Spinal cord (tissue), 10 donors: ENCODE data around the gene RNASEH1. TPM values are rescaled to one million over a fixed set of nuclear protein-coding genes. Genes with fewer than 3 reads are reported as not detected.

ENCODE experiments used
- DNase-seq, 6 donors: peaks; one replicate each; pipeline versions ENCODE4 v3.0.0 to v3.0.0-alpha.2; 2013 to 2015; ENCODE audit warnings: low spot score in 6 of 6, low read depth in 4 of 6
- H3K27ac ChIP-seq: one replicate; pipeline ENCODE4 v1.5.1; 2013; ENCODE audit warnings: low read depth, low read length, control low read depth
- H3K27me3 ChIP-seq: one replicate; pipeline ENCODE4 v1.6.1; 2013; ENCODE audit warnings: low read length; ENCODE audit not compliant: control insufficient read depth, insufficient read depth
- H3K36me3 ChIP-seq: one replicate; pipeline ENCODE4 v1.6.1; 2013; ENCODE audit warnings: low read length; ENCODE audit not compliant: control insufficient read depth, insufficient read depth
- H3K4me1 ChIP-seq: one replicate; pipeline ENCODE4 v1.6.1; 2013; ENCODE audit warnings: low read length; ENCODE audit not compliant: control insufficient read depth, insufficient read depth
- H3K4me3 ChIP-seq: one replicate; pipeline ENCODE4 v1.5.1; 2013; ENCODE audit warnings: low read depth, low read length, control low read depth
- H3K9me3 ChIP-seq: one replicate; pipeline ENCODE4 v1.6.1; 2013; ENCODE audit warnings: low read length; ENCODE audit not compliant: control insufficient read depth, insufficient read depth
- WGBS: methylation state at CpG from one replicate; pipeline ENCODE4 v1.1.5; 2013; ENCODE audit warnings: missing lambda C conversion rate; ENCODE audit not compliant: insufficient coverage; 5-methylcytosine and 5-hydroxymethylcytosine counted together
- long read RNA-seq, 4 donors: transcript quantifications; one replicate each; lab custom pipeline, GENCODE V29; 2026
- polyA plus RNA-seq, 2 donors: library from polyadenylated mRNA; unstranded; fragments of 120-200 nt; gene quantifications; one replicate each; pipeline ENCODE4 v1.2.1, GENCODE V29; 2013; ENCODE audit not compliant: insufficient read length in 2 of 2
- total RNA-seq, 2 donors: library from RNA; depleted of rRNA in 1 of 2; stranded (reverse); fragments of 120-200 nt in 1 of 2; fragments of >200 nt in 1 of 2; gene quantifications; one replicate each; pipeline versions ENCODE4 v1.2.3 to v1.2.4, GENCODE V29; 2013 to 2014
- donor health status: healthy.

The RNASEH1 gene, protein sequence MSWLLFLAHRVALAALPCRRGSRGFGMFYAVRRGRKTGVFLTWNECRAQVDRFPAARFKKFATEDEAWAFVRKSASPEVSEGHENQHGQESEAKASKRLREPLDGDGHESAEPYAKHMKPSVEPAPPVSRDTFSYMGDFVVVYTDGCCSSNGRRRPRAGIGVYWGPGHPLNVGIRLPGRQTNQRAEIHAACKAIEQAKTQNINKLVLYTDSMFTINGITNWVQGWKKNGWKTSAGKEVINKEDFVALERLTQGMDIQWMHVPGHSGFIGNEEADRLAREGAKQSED
- total RNA-seq (10 to 100 TPM; 17.9 to 18.1 TPM), polyA plus RNA-seq (10 to 100 TPM; 14.5 to 21.5 TPM)
- long read RNA-seq, donor 1, transcript RNASEH1-201 (8 exons, 1,887 nt): major isoform, 11 of 17 reads
- long read RNA-seq, donor 1, partial matches to known transcripts: 0 of 17 reads
- long read RNA-seq, donor 1, other reads (novel, unspliced or antisense): 6 of 17 reads
- long read RNA-seq, donor 2, partial matches to known transcripts: 280 of 643 reads
- long read RNA-seq, donor 2, other reads (novel, unspliced or antisense): 362 of 643 reads
- long read RNA-seq, donor 3, partial matches to known transcripts: 404 of 797 reads
- long read RNA-seq, donor 3, other reads (novel, unspliced or antisense): 390 of 797 reads
- long read RNA-seq, donor 4, transcript RNASEH1-201 (8 exons, 1,887 nt): major isoform, 7 of 14,220 reads
- long read RNA-seq, donor 4, partial matches to known transcripts: 6,014 of 14,220 reads
- long read RNA-seq, donor 4, other reads (novel, unspliced or antisense): 8,199 of 14,220 reads

DNA sequence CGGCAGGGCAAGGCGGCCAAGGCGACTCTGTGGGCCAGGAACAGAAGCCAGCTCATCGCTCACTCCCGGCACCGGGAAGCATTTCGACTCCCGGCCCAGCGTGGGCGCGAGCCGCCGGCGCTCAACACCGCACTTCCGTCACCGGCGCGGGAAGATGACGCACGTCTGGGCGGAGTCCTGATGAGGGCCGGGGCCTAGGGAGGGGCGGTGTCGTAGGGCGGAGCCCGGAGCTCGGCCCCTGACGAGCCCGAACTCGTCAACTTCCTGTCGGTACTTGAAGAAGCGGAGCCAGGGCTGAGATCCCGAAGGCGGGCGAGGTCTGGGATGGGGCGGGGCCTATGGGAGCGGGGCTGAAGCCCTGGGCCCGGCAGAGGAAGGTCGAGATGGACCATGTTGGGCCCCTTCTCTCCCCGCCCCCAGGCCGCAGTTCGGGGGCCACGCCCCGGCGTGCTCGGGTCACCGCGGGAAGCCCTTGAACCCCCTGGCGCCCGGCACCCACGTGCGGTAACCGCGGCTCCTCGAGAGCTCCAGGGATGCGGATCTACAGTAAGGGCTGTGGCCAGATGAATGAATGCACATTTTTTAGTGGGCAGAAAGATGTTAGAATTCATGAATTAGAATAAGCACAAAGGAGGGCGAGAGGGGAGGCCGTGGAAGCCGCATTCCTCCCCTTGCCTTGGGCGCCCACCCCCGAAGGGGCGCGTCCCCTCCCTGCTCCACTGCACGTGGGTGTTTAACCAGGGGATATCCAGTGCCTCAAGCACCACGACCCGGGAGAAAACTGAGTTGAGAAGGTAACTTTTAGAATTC is at the start of gene RNASEH1:
Gene RNASEH1, minus strand, starts transcription at position 129 of the 810 bp plus-strand sequence. Its CDS starts 73 bp downstream, at position 56.
- peak; percentile 95 to 99 (median 98) for DNase-seq
- peaks cover 8% of the 10 kb centered on the region for H3K4me1 ChIP-seq
- H3K9me3 ChIP-seq: no peaks in the 10 kb centered on the region
- H3K27ac ChIP-seq: peak within 1 kb of the TSS; percentile 88
- H3K4me3 ChIP-seq: peak within 1 kb of the TSS; percentile 80
- H3K27me3 ChIP-seq: no peaks in the 10 kb centered on the region
- peaks cover 37% of the 10 kb centered on the region for H3K36me3 ChIP-seq
- WGBS: 0% methylated on average over 62 of the region's 67 CpGs

DNA sequence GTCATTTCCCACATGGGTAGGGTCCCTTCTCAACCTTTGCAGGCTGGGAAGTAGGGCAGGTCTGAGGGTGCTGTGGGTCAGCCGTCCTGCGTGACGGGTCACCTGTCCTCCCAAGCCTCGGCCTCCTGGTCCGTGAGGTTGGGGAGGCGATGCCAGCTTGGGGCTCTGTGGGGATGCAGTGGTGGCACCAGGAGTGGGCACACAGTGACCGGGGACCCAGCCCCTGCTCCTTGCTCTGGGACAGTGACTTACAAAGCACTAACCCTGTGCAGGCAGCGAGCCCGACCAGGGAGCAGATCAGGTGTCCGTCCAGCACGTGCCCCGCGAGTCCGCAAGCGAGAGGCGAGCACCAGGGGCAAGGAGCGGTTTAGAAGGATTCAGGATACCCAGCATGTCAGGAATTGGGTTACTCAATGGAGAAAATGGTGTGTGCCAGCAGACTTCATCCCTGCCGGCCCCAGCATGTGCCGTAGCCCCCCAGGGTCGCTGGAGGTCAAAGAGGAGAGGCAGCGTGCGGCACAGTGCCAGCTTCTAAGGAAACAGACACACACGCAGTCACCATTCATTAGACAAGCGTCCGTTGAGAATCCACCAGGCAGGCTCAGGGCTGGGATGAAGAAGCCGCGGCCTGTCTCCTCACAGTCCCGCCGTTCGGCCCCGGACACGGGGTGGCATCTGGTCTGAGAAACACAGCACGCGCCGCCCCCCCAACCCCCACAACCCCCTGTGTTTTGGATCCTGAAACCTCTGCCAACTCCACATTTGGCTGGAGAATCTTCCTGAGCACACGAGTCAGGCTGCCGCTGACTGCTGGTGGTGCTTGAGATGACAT is 48.5 kb upstream of the RNASEH1 start:
- H3K9me3 ChIP-seq: no peaks in the 10 kb centered on the region
- WGBS: 73% methylated on average over 35 of the region's 37 CpGs
- H3K27ac ChIP-seq: no peak overlapping the region
- H3K36me3 ChIP-seq: no peaks in the 10 kb centered on the region
- peaks cover 28% of the 10 kb centered on the region for H3K4me1 ChIP-seq
- no peak overlapping the region for H3K4me3 ChIP-seq
- H3K27me3 ChIP-seq: no peaks in the 10 kb centered on the region
- peak in 2 of 6 donors; percentile 32 to 35 for DNase-seq

DNA sequence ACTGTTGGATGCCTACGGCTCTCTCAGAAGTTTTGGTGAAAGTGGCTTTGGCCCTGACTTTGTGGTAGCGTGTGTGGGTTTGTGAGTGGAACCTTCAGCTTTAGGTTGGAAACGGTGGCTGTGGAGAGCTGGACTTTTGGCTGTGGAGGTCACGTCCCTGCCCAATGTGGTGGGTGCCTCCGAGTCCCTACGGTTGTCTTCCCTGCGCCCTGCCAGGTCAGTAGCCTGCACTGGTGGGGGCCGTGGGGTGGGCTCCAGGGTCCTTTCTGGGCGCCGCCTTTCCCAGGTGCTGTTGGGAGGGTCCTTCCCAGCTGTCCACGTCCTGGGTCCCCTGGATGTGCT is 47.9 kb upstream of the RNASEH1 start:
- DNase-seq: no peak

DNA sequence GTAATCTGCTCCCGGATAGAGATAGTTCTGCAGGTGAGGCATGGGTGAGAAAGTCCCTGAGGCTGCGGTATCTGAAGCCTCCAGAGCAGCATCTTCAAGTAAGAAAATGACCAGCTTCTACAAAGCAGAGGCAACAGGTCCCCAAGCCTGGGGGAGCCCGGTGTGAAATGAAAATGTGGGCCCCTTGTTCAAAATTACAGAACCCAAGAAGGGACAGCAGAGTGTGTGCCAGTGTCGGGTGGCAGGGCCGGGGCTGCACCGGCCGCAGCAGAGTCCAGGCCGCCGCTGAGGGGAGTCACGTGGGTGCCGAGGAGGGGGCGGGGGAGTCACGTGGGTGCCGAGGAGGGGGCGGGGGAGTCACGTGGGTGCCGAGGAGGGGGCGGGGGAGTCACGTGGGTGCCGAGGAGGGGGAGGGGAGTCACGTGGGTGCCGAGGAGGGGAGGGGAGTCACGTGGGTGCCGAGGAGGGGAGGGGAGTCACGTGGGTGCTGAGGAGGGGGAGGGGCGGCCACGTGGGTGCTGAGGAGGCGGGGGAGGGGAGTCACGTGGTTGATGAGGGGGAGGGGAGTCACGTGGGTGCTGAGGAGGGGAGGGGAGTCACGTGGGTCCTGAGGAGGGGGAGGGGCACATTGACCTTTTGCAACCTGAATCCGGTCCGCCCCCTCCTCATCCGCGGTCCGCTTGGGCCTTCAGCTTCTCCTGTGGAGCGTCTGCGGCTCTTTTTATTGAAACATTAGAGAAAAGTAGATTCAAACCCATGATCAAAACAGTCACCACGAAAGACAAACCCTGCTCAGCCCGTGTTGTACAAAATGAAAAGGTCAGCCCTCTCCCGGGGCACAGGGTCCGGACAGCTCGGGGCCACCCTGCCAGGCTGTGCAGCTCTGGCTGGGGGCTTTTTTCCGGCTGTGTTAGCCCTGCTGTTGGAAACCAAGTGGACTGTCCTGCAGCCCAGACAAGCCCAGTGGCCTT is 47.1 kb upstream of the RNASEH1 start:
- H3K36me3 ChIP-seq: no peaks in the 10 kb centered on the region
- no peaks in the 10 kb centered on the region for H3K9me3 ChIP-seq
- peak overlapping the region; percentile 33 for H3K27ac ChIP-seq
- H3K4me3 ChIP-seq: no peak overlapping the region
- DNase-seq: no peak
- H3K27me3 ChIP-seq: no peaks in the 10 kb centered on the region
- peaks cover 16% of the 10 kb centered on the region for H3K4me1 ChIP-seq
- WGBS: 60% methylated on average over 11 of the region's 44 CpGs

More for the DNA sequence above, 47.9 kb upstream of the RNASEH1 start:
- Histone ChIP-seq H3K4me3 (no peak overlapping the region), H3K27ac (peak overlapping the region; percentile 33), H3K27me3 (no peaks in the 10 kb centered on the region), H3K4me1 (peaks cover 22% of the 10 kb centered on the region), H3K9me3 (no peaks in the 10 kb centered on the region), H3K36me3 (no peaks in the 10 kb centered on the region)
- 81% methylated on average over 11 of the region's 11 CpGs for WGBS

DNA sequence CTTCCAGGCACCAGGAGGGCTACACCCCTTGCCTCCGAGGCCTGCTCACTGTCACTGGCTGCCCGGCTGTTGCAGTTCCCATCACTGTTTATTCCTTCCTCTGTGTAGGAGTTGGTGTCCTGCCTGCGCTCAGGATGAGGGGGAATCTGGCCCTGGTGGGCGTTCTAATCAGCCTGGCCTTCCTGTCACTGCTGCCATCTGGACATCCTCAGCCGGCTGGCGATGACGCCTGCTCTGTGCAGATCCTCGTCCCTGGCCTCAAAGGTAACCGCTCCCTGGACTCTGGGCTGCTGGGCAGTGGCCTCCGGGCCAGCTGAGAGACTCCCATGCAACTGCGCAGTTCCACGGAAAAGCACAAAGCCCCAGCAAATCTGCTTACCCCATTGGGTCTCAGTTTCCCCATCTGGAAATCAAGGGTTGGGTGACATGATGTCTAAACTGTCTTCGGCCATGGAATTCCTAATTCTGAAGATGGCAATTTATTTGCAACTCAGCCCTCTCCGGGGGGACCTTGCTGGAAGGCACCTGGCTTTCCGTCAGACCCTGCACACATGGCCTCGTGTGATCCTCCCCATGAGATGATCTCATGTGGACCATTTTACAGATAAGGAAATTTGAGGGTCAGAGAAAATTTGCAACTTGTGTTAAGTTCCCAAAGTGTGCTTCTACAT is 46.2 kb upstream of the RNASEH1 start:
- no peaks in the 10 kb centered on the region for H3K36me3 ChIP-seq
- H3K27ac ChIP-seq: no peak overlapping the region
- WGBS: 96% methylated on average over 12 of the region's 16 CpGs
- H3K4me1 ChIP-seq: peaks cover 16% of the 10 kb centered on the region
- no peaks in the 10 kb centered on the region for H3K9me3 ChIP-seq
- no peak overlapping the region for H3K4me3 ChIP-seq
- H3K27me3 ChIP-seq: no peaks in the 10 kb centered on the region
- no peak for DNase-seq

DNA sequence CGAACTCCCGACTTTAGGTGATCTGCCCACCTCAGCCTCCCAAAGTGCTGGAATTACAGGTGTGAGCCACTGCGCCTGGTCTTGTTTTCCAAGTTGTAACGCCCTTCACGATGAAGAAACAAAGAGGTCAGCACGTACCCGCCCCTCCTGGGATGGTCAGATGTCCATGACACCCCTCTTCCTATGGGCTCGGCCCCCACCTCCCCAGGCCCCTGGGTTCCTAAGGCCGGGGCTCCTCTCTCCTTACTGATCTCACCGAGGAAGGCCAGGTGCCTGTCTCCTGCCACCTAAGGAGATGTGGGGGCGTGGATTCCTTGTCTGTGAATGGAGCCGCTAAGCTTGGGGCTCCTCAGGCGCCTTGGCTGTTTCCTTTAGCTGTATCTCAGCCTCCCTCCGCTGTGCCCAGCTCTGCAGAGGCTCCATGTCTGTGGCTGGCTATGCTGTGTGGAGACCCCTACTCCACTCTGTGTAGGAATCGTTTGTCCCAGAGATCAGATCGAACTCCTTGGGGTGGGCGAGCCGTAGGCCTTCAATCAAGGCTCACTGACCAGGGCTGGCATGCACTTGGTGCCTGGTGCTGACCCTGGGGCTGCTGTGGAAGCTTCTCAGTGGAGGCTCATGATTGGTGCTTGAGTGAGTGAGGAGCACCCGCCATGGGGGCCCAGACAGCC is 45.5 kb upstream of the RNASEH1 start:
- 92% methylated on average over 15 of the region's 19 CpGs for WGBS
- no peak overlapping the region for H3K27ac ChIP-seq
- DNase-seq: no peak

DNA sequence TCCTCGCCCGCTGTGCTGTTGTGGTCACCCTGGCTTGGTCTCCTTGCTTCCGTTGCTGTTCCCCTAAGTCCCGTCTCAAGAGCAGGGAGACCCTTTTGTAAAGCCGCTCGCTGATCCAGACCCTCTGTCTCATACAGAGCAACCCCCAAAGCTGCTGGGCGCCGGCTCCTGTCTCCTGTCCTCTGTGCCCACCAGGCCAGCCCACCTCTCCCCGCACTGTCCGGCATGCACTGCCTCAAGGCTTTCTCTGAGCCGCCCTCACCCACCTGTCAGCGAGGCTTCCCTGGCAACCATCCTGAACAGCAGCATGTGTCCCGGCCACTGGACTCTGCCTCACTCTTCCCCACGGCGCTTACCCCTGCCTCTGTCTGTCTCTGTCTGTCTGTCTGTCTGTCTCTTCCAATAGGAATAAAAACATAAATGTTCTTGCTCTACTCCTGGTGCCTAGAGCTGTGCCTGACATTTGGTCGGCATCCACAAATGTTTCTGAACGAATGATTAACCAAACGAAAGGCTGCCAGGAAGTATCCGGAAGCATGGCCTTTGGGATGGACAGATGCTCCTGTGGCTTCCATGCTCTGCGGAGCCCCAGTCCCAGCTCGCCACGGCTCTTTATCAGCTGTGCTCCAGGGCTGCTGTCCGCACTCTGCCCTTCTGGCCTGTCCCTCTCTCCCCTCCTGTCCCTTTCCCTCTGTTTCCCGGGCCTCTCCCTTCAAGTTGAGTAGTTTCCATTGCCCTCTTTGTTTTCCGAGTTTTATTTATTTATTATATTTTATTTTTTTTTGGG is 44.6 kb upstream of the RNASEH1 start:
- DNase-seq: no peak
- H3K36me3 ChIP-seq: no peaks in the 10 kb centered on the region
- no peaks in the 10 kb centered on the region for H3K27me3 ChIP-seq
- H3K4me3 ChIP-seq: no peak overlapping the region
- no peak overlapping the region for H3K27ac ChIP-seq
- H3K9me3 ChIP-seq: no peaks in the 10 kb centered on the region
- 83% methylated on average over 23 of the region's 25 CpGs for WGBS
- peaks cover 16% of the 10 kb centered on the region for H3K4me1 ChIP-seq

More for the DNA sequence above, 45.5 kb upstream of the RNASEH1 start:
- Histone ChIP-seq H3K36me3 (no peaks in the 10 kb centered on the region), H3K27me3 (no peaks in the 10 kb centered on the region), H3K4me1 (peaks cover 16% of the 10 kb centered on the region), H3K9me3 (no peaks in the 10 kb centered on the region), H3K4me3 (no peak overlapping the region)
